ENCODE measurements around the gene MRPL24. TPM values are rescaled to one million over a fixed set of nuclear protein-coding genes. Genes with fewer than 3 reads are reported as not detected.
A peak's percentile ranks its signal among the peaks of the same experiment; 100 is the strongest.

The MRPL24 gene
- total and polyA plus RNA-seq, 2 of the 13 experiments (the other 11 are each of a cell fraction or from before 2014, with no cell fraction given): 38.1 to 42.9 TPM

DNA sequence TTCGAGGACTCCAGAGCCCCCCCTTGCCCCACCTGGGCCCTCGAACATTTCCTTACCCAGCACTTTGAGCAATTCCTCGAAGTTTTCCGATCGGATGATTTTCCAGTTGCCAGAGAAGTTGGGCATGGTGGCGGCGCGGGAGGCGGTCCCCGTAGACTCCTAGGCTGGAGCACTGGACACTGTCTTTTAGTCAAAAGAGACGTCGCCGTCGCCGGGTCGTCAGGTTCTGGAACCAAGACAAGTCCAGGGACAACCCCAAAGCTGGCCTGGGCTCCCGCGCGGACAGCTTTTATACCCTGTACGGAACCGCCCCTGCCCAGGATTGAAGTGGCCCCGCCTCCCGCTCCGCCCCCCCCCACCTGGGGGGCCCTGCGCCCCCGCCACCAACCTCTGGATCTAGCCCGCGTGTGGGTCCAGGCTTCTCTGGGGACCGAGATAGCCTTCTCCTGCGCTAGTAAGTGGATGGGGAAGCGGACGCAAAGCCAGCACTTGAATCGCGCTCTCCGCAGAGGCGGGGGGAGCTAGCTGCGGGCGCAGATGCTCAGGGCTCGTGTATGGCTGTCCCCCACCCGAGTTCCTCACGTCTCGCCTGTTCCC is 35.5 kb downstream of the MRPL24 start, which contains the start of gene CRABP2 (continued):
- no peak for TF ChIP-seq MAZ (IDR thresholded peaks at IDR 0.05; ENCODE audit: borderline replicate concordance, low read depth, low read length)
- TF ChIP-seq MAZ (CRISPR knock-in tag; IDR thresholded peaks at IDR 0.05; ENCODE audit: low read depth): 0 out of 2 replicates have a peak, but pooled peaks have one; percentile 10
- TF ChIP-seq, protein P1, sequence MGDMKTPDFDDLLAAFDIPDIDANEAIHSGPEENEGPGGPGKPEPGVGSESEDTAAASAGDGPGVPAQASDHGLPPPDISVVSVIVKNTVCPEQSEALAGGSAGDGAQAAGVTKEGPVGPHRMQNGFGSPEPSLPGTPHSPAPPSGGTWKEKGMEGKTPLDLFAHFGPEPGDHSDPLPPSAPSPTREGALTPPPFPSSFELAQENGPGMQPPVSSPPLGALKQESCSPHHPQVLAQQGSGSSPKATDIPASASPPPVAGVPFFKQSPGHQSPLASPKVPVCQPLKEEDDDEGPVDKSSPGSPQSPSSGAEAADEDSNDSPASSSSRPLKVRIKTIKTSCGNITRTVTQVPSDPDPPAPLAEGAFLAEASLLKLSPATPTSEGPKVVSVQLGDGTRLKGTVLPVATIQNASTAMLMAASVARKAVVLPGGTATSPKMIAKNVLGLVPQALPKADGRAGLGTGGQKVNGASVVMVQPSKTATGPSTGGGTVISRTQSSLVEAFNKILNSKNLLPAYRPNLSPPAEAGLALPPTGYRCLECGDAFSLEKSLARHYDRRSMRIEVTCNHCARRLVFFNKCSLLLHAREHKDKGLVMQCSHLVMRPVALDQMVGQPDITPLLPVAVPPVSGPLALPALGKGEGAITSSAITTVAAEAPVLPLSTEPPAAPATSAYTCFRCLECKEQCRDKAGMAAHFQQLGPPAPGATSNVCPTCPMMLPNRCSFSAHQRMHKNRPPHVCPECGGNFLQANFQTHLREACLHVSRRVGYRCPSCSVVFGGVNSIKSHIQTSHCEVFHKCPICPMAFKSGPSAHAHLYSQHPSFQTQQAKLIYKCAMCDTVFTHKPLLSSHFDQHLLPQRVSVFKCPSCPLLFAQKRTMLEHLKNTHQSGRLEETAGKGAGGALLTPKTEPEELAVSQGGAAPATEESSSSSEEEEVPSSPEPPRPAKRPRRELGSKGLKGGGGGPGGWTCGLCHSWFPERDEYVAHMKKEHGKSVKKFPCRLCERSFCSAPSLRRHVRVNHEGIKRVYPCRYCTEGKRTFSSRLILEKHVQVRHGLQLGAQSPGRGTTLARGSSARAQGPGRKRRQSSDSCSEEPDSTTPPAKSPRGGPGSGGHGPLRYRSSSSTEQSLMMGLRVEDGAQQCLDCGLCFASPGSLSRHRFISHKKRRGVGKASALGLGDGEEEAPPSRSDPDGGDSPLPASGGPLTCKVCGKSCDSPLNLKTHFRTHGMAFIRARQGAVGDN (CRISPR knock-in tag; IDR thresholded peaks at IDR 0.05): 0 out of 2 replicates have a peak, but pooled peaks have one; percentile 10
- TF ChIP-seq ATRX (CRISPR knock-in tag; IDR thresholded peaks at IDR 0.05; ENCODE audit: borderline replicate concordance): no peak
- TF ChIP-seq GABPB1 (CRISPR knock-in tag; IDR thresholded peaks at IDR 0.05): no peak
- TF ChIP-seq, protein P2, sequence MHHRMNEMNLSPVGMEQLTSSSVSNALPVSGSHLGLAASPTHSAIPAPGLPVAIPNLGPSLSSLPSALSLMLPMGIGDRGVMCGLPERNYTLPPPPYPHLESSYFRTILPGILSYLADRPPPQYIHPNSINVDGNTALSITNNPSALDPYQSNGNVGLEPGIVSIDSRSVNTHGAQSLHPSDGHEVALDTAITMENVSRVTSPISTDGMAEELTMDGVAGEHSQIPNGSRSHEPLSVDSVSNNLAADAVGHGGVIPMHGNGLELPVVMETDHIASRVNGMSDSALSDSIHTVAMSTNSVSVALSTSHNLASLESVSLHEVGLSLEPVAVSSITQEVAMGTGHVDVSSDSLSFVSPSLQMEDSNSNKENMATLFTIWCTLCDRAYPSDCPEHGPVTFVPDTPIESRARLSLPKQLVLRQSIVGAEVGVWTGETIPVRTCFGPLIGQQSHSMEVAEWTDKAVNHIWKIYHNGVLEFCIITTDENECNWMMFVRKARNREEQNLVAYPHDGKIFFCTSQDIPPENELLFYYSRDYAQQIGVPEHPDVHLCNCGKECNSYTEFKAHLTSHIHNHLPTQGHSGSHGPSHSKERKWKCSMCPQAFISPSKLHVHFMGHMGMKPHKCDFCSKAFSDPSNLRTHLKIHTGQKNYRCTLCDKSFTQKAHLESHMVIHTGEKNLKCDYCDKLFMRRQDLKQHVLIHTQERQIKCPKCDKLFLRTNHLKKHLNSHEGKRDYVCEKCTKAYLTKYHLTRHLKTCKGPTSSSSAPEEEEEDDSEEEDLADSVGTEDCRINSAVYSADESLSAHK (CRISPR knock-in tag; IDR thresholded peaks at IDR 0.05; ENCODE audit: borderline replicate concordance): no peak
- no peak for TF ChIP-seq RARG (CRISPR knock-in tag; IDR thresholded peaks at IDR 0.05; ENCODE audit: low read depth)
- TF ChIP-seq, protein P3, sequence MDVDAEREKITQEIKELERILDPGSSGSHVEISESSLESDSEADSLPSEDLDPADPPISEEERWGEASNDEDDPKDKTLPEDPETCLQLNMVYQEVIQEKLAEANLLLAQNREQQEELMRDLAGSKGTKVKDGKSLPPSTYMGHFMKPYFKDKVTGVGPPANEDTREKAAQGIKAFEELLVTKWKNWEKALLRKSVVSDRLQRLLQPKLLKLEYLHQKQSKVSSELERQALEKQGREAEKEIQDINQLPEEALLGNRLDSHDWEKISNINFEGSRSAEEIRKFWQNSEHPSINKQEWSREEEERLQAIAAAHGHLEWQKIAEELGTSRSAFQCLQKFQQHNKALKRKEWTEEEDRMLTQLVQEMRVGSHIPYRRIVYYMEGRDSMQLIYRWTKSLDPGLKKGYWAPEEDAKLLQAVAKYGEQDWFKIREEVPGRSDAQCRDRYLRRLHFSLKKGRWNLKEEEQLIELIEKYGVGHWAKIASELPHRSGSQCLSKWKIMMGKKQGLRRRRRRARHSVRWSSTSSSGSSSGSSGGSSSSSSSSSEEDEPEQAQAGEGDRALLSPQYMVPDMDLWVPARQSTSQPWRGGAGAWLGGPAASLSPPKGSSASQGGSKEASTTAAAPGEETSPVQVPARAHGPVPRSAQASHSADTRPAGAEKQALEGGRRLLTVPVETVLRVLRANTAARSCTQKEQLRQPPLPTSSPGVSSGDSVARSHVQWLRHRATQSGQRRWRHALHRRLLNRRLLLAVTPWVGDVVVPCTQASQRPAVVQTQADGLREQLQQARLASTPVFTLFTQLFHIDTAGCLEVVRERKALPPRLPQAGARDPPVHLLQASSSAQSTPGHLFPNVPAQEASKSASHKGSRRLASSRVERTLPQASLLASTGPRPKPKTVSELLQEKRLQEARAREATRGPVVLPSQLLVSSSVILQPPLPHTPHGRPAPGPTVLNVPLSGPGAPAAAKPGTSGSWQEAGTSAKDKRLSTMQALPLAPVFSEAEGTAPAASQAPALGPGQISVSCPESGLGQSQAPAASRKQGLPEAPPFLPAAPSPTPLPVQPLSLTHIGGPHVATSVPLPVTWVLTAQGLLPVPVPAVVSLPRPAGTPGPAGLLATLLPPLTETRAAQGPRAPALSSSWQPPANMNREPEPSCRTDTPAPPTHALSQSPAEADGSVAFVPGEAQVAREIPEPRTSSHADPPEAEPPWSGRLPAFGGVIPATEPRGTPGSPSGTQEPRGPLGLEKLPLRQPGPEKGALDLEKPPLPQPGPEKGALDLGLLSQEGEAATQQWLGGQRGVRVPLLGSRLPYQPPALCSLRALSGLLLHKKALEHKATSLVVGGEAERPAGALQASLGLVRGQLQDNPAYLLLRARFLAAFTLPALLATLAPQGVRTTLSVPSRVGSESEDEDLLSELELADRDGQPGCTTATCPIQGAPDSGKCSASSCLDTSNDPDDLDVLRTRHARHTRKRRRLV (CRISPR knock-in tag; IDR thresholded peaks at IDR 0.05): no peak
- no peak for TF ChIP-seq ZBED4 (CRISPR knock-in tag; IDR thresholded peaks at IDR 0.05; ENCODE audit: borderline replicate concordance)
- no peak for TF ChIP-seq IKZF4 (CRISPR knock-in tag; IDR thresholded peaks at IDR 0.05; ENCODE audit: borderline replicate concordance, low read depth, not compliant biosample characterization)

Data from HepG2 (cell line).